ENCODE measurements around the gene WASHC3.
A peak's percentile ranks its signal among the peaks of the same experiment; 100 is the strongest.
"Not testable (repeated sequence)": the region's sequence is repeated elsewhere in the genome, so short reads cannot be mapped to it uniquely, and the experiment has no call there.

WASHC3 gene

DNA sequence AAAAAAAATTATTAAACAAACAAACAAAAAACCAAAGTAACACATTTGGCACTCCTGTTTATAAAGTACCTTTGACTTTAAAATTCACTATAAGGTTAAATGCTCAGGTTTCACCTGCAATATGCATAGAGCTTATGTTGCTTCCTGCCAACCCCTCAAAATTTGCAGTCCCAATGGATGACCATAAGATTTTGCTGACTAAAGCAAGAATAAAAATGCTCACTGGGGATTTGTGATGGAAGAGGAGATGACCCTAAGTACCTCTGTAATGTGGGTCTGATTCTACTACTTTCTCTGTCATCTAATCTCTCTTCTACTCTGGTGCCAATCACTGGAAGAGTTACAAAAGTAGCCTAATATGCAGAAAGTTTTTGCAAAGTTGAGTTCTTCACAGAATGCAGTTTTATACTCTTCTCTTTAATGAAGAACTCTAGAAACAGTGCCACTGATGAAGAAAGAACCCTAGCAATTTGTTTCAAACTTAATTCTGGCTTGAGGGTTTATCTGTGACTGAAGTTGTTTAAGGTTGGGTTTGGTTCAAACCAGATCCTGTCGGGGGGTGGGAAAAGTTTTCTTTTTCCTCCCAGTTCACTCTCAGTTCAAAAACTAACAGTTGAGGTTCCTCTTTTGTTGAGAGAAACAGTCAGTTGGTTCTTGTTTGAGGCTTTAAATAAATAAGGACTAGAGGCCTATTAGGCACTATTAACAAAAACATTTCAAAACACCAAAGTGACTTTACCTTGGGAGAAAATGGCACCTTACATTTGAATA is 10.9 kb downstream of the WASHC3 start:
- no peak for DNase-seq

DNA sequence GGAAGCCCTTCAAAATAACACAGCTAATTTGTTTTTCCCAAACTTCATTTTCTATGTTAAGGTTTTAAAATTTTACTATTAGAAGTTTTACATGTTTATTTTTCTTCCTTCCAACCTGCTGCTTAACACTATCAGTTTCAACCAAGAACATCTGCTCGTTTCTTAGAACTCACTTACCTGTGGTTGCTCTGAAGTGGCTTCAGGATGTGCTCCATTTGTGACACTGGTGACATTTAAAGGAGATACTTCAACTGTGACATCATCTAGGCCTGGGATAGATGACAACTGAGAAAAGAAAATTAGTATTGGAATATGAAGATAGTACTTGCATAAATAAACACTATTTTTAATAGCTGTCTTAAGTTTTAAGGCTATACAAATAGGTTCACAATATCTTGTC is 17.9 kb downstream of the WASHC3 start:
- no peak for DNase-seq

DNA sequence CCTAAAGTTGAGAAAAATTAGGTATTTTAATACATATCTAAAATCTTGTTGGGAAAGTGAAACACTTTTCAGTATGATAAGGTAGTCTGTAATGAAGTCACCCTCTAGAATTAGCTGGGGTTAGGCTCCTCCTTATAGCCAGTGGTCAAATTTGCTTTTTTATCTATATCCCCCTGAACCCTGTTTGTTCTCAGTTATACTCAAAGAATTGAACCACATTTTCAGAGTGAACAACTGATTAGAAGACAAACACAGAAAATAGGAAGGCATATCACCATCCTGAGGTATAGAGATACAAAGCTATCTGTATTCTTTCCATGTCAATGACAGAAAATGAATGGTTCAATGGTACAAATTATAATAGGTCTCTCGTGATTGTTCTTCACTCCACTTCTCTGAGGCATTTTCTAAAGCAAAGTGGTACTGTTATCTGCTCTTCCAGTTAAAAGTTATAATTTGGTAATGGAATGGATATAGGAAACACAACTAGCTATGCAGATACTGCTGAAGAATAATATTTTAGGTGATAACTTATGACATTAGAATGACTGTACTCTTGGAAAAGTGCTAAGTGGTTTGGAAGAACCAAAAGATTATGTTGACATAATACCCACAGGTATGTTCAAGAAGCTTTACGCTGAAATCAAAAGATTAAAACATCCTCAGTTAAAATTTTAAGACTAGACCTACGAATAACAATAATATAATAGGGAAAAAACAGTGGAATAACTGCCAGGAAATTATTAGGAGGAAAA is 27.6 kb downstream of the WASHC3 start:
- DNase-seq = no peak

DNA sequence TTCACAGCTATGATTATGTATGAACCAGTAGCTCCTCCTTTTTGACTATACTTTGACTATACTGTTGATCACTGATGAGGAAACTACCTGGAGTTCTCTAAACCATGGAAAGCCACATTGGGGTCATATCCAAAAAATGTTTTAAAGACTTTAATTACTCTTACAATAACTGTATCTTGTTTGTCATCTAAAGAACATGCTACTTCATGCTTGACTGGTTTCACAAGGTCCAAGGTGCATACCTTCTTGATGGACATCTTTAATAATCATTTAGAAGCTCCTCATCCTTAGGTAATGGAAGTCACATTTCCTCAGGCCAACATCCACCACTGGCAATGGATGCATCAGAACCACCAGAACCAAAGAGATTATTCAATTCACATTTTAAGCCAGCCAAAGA is 29.9 kb downstream of the WASHC3 start:
- no peak for DNase-seq

DNA sequence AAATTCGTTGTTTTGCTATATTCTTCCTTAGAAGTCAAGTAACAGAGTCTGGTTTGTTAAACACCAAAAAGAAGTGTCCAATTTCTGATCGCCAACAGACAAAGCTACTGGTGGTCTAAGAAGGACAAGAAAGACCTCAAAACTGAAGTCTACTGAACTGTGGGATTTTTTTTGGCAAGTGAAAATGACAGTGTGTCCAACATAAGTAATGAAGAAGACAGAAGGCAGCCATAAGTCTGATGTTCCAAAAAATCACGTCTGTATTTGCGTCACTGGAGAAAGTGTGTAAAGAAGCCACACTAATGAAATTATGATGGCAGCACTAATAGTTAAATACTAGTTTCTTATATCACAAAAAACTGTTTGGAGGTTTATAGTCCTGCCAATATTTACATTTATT is 32.6 kb downstream of the WASHC3 start:
- DNase-seq = no peak

DNA sequence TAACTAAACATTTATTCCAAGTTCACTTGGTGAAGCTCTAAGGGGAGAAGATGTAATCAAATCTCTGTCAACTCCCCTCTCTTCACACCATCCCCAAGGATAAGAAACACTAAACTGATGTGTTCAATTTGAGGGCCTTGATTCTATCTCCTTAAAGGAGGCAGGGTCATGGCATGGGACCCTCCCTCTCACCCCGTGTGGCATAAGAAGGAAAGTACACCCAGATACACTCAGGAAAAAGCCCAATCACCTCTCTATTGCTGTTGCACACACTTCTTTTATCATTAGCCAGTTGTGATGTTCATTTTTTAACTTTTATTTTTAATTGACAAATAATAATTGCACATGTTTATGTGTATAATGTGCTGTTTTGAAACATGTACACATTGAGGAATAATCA is 35.1 kb downstream of the WASHC3 start:
- DNase-seq = no peak

DNA sequence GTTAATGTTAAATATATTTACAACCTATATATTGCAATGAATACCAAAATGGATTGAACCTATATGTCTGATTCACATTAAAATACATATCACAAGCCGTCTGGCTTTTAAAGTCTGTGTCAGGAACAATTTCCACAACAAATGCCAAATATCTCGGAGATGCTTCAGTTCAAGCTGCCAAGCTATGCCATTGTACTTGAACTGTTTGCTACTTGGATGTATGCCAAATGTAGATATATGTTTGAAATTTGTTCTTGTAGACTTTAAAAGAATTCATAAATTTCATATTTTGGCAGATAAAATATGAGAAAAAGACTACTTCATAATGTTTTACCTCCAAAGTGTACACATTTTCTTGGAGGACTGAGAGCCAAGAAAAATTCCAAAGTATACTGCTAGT is 37.0 kb downstream of the WASHC3 start:
- DNase-seq = no peak

DNA sequence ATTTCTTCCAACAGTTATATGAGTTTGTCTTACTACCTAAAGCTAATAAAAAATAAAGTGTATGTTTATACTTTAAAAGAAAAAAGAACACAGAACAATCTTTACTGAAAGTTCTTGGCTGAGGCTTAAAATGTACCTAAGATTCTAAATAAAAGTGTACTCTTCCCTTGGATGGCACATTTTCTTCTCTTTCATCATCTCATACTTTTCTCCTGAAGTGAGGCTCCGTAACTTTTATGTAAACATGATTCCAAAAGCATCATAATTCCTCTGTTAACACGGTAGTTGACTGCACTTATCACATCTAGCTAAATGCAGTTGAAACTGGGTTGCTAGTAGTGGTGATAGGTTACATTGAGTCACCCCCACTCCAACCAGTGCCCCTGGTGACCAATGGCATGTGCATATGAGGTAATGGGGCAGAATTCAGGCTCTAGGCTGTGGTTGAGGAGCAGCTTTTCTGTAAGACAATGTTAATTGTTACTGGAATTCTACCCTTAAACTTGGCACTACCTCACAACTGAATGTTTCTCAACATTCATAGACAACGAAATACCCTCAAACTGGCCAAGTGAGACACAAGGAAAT is 38.4 kb downstream of the WASHC3 start:
- no peak for DNase-seq

DNA sequence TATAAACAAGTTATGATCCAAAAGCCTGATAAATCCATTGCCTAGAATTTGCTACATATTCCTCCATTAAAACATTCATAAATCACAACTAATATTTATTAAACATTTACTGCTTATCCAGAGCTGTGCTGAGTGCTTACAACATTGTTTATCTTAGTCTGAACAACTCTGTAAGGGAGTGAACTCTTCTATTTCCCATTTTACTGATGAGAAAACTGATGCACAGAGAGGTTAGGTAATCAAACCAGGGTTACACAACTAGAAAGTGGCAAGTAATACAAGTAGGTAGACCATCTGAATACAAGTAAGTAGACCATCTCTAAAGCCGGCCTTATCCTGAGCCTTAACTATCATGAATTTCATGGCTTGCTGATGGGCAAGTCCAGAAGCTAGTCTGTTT is 39.5 kb downstream of the WASHC3 start:
- no peak for DNase-seq

DNA sequence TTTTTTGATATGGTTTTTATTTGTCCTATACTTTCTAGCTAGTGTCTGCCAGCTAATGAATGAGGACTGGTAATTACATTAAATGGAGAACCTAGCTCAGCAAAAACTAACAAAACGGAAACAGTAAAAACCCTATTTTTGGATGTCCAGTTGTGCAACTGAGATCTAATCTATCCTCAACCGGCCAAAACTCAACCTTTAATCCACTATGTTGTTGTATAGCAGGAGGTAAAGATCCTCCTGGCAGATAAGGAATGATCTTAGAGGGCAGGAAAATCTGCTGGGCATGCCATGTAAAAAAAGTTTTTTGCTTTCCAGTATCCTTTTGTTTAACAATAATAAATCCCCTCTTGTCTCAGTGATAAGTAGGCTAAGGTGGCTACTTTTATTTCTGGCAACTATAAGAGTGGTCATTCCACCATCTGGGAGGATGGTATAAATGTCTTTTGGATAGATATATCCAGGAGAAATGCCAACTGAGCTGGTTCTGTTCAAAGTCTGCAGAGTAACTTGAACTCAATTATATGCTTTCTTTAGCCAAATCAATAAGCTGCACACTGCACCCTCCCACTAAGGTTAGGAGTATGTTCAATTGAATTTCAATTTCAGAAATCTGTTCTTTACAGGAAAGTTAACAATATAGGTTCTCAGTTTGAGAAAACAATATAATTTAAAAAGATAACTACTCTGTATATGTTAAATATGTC is 40.1 kb downstream of the WASHC3 start:
- DNase-seq = no peak

DNA sequence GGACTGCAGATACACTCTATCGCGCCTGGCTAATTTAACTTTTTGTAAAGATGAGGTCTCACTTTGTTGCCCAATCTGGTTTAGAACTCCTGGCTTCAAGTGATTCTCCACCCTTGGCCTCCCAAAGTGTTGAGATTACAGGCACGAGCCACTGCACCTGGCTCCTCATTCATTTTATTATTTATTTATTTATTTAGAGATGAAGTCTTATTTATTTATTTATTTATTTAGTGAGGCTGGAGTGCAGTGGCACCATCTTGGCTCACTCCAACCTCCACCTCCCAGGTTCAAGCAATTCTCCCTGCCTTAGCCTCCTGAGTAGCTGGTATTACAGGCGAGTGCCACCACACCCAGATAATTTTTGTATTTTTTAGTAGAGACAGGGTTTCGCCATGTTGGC is 43.2 kb downstream of the WASHC3 start:
- not testable (repeated sequence) for DNase-seq

DNA sequence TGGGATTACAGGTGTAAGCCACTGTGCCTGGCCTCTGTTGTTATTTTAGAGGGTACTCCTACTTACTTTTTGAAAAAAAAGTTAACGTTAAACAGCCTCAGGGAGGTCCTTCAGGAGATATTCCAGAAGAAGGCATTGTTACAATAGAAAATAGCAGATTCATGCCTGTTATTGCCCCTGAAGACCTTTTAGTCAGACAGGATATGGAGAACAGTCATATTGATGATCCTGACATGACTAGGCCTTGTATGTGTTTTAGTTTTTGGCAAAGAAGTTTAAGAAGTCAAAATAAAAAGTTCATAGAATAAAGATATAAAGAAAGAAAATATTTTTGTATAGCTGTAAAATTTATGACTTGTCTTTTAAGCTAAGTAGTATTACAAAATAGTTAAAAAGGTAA is 45.3 kb downstream of the WASHC3 start:
- DNase-seq = no peak

DNA sequence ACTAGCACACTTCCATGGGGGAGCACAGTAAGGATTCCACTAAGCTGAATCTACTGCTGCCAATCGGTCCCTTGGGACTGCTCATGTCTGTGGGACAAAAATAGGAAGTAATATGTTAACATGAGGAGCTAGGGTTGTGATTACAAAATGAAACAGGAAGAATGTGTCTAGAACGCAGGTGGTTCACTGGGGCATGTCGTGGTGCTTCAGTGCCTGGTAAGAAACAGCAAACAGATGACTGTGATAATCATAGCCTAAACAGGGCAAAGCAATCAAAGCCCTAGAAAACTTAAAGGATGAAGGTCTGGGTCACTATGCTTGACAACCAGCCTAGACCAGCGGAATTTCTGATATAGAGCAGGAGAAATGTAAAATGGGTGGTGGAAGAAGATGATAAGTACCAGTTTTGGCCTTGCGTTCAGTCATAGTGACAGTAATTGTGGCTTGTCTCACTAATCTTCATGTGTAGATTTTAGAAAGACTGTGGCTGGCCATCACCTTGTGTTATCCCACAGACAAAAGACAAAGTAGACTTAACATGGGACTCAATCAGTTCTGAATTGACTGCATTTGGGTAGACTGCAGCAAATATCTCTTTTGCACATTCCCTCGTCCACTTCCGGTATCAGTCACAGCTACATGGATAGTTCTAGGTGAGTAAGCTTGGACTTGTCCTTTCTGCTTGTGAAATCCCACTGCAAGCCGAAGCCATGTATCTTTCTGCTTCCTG is 51.4 kb downstream of the WASHC3 start:
- DNase-seq = peak; percentile 17

DNA sequence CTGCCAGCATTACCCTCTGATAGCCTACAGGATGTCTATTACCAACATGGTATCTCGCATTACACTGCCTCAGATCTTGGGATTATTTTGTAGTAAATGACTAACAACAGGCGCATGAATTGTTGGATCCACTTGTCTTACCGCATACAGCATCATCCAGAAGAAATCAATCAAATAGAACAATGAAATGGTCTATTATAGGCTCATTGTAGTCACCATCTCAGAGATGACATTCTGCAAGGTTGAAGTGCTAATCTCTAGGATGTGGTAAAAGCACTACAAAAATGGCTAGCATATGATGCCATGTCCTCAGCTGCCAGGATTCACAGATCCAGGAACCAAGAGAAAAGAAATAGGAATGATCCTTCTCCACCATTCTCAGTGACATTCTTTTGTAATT is 52.0 kb downstream of the WASHC3 start:
- DNase-seq = no peak

DNA sequence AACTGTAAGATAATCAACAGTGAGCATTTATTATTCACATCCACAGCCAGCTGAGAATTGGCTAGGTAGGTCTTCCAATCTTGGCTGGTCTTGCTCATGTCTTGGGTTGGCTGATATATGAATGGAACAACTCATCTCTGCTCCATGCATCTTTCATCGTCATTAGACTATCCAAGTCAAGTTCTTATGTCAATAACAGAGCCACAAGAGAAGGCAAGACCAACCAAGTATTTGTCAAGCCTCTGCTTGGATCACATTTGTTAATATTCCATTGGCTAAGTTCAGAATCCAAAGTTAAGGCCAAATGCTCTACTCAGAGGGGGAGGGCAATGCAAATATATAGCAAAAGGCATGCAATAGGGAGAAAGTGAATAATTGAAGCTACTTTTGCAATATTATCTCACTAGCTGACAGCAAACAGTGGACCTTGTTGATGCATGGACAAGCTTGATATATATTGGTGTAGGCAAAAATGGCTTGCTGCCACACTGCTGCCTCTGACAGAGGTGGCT is 53.1 kb downstream of the WASHC3 start:
- DNase-seq = no peak

DNA sequence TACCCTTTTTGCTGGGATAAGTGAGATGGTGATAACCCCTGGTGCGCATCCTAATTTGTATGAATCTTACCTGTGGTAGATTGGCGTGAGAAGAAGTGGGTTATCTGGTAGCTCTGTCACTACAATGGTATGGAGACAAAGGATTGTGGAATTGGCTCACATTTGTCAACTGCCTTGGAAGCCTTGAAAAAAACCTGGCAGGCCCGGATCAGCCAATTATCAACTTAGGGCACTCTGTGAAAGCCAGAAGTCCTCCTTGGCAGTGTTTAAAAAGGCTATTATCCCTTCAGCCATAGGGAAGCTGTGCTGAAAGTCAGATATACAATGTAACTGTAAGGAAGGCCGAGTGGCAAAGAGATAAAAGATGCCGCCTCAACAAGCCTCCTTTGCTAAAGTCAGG is 56.5 kb downstream of the WASHC3 start:
- no peak for DNase-seq

DNA sequence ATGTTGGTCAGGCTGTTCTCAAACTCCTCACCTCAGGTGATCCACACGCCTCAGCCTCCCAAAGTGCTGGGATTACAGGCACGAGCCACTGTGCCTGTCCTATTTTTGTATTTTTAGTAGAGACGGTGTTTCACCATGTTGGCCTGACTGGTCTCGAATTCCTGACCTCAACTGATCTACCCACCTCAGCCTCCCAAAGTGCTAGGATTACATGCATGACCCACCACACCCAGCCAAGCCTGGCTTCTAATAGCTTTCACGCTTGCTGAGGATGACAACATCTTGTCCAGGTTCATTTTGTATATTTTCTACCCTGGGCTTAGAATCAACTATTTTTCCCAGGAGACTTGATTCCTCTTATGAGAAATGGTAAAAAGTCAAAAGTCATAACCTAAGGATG is 64.7 kb downstream of the WASHC3 start:
- DNase-seq = no peak

DNA sequence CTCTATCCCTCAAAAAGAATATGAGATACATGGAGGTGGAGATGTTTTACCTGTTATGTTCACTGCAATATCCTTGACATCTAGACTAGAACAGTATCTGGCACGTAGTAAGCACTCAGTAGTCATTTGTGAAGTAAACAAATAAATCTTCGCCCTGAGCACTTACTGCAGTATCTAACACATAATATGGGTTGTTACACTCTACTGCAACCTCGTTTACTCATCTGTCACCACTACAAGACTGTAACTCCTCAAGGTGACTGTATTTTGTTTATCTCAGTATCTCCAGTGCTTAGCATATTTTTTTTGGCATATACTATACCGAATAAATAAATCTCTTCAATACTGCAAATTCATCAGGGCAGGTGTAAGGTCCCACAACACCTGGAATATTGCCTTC is 66.1 kb downstream of the WASHC3 start:
- no peak for DNase-seq

DNA sequence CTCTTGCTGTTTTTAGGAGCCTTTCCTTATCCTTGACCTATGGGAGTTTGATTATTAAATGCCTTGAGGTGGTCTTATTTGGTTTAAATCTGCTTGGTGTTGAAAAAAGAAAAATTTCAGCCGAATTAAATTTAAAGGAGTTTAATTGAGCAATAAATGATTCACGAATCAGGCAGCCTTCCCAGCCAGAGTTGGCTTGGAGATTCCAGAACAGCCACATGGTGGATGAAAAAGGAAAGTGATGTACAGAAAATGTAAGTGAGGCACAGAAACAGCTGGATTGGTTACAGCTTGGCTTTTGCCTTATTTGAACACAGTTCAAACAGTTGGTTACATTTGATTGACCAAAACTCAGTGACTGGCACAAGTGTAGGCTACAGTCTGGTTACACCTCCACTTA is 69.7 kb downstream of the WASHC3 start:
- no peak for DNase-seq

DNA sequence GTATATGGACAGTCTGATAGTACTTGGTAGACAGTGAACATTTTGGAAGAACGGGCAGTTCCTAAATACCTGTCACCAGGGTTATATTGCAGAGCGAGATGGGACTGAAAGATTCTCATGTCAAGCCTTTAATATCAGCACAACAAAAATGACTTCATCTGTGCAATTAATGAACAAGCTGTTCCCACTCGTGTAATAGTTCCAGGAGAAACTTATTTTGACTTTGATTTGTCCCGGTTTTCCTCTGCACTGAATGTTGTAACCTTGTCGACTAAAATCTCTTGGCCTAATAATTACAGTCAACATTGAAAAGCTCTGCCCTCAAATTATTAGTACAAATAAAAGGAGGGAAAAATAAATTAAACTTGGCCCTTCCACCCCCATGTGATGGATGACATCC is 79.5 kb downstream of the WASHC3 start:
- no peak for DNase-seq

DNA sequence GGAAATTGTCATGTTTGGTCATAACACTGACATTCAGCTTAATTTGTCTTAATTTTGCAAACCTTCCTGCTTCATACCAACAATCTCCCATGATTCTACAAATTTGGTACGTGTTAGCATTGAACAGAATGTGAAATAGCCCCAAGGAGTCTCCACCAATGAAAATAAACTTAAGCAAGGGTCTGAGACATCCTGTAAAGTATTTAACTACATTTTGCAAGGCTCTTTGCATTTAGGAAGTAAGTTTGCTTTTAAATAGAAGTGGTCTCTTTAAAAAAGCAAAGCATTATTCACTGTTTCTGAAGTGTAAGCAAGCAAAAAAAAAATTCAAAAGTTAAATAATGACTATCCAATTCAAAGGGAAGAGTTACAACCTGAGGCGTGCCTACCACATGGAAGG is 79.9 kb downstream of the WASHC3 start:
- DNase-seq = no peak

DNA sequence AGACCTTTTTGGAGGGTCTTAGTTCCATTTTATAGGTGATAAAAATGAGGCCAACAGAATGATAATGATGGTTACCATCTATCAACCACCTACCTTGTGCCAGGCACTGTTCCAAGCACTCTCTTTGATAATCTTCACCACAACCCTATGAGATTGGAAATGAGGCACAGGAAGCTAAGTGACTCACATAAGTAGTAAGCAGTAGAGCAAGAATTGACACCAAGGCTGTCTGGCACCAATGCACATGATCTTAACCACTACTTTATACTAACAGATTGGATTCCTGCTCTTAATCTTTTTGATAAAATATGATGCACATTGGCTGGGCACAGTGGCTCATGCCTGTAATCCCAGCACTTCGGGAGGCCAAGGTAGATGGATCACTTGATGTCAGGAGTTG is 93.0 kb downstream of the WASHC3 start:
- no peak for DNase-seq

DNA sequence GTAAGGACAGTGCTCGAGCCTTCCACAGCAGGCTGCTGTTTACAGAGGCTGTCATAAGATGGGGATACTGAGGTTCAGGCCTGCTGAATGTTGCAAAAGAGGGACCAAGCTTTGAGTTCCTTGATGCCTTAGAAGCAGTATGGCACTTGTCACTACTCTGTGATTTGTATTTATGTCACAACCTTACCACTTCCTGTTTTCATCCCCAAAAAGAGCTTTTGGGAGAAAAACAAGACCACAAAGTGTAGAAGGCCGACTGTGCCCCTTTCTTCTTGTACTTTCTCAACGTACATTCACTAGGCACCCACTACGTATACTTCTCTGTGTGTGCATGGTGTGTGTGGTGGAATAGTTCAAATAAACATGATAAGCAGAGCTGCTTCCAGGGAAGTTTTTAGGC is 94.3 kb downstream of the WASHC3 start:
- no peak for DNase-seq

Measured in NCI-H2227 treated with DMSO at 0.1 percent for 48 hours (cell line).